GM19043 (cell line): ENCODE measurements around the gene DIP2C.
"Not testable (repeated sequence)": the region's sequence is repeated elsewhere in the genome, so short reads cannot be mapped to it uniquely, and the experiment has no call there.

Source experiments
- ATAC-seq: cut with Tn5 transposase; IDR thresholded peaks from one replicate; pipeline ENCODE4 v1.9.1; 2021; ENCODE audit warnings: low read depth; ENCODE audit not compliant: unreplicated experiment

Gene DIP2C

GRCh38 chr10:527416-527815 lies 162.1 kb downstream of the DIP2C start:
- ATAC-seq: no peak

- ATAC-seq: no peak
Observed at GRCh38 chr10:526651-527312, 162.7 kb downstream of the DIP2C start.

GRCh38 chr10:525565-526315 lies 163.7 kb downstream of the DIP2C start:
- ATAC-seq: no peak

- no peak for ATAC-seq
Observed at GRCh38 chr10:523925-524324, 165.5 kb downstream of the DIP2C start.

GRCh38 chr10:522350-522749 lies 167.1 kb downstream of the DIP2C start:
- ATAC-seq: no peak

GRCh38 chr10:521261-522250 lies 167.9 kb downstream of the DIP2C start:
- no peak for ATAC-seq

GRCh38 chr10:520402-520787 lies 169.1 kb downstream of the DIP2C start:
- no peak for ATAC-seq

GRCh38 chr10:519716-520401 lies 169.6 kb downstream of the DIP2C start:
- ATAC-seq: no peak

- no peak for ATAC-seq
Observed at GRCh38 chr10:519055-519715, 170.3 kb downstream of the DIP2C start.

- ATAC-seq: no peak
Observed at GRCh38 chr10:517872-518475, 171.5 kb downstream of the DIP2C start.

GRCh38 chr10:517241-517830 lies 172.1 kb downstream of the DIP2C start:
- no peak for ATAC-seq

- no peak for ATAC-seq
Observed at GRCh38 chr10:516764-517163, 172.7 kb downstream of the DIP2C start.

GRCh38 chr10:515674-516073 lies 173.8 kb downstream of the DIP2C start:
- ATAC-seq: no peak

GRCh38 chr10:514137-514671 lies 175.3 kb downstream of the DIP2C start:
- ATAC-seq: no peak

GRCh38 chr10:513393-513792 lies 176.1 kb downstream of the DIP2C start:
- no peak for ATAC-seq

GRCh38 chr10:512661-513060 lies 176.8 kb downstream of the DIP2C start:
- ATAC-seq: not testable (repeated sequence)

- no peak for ATAC-seq
Observed at GRCh38 chr10:511849-512191, 177.6 kb downstream of the DIP2C start.

GRCh38 chr10:511101-511848 lies 178.2 kb downstream of the DIP2C start:
- ATAC-seq: peak; percentile 73
